Skin of body (tissue), 3 donors: ENCODE measurements around the gene MERTK. TPM values are rescaled to one million over a fixed set of nuclear protein-coding genes. Genes with fewer than 3 reads are reported as not detected.

Experiments used
- DNase-seq: peaks from one replicate; lab custom pipeline; 2025; lab: John Stamatoyannopoulos, UW
- small RNA-seq: library from RNA; depleted of rRNA; stranded (forward); fragments of <200 nt; gene quantifications from one replicate; pipeline ENCODE3, GENCODE V24; 2014; ENCODE audit warnings: low replicate concordance
- total RNA-seq: library from RNA; depleted of rRNA; stranded (reverse); fragments of >200 nt; gene quantifications from one replicate; pipeline ENCODE4 v1.2.3, GENCODE V29; 2014

The MERTK gene
- total RNA-seq, 1 donor from 2014 or later, result 9.5 TPM

DNA sequence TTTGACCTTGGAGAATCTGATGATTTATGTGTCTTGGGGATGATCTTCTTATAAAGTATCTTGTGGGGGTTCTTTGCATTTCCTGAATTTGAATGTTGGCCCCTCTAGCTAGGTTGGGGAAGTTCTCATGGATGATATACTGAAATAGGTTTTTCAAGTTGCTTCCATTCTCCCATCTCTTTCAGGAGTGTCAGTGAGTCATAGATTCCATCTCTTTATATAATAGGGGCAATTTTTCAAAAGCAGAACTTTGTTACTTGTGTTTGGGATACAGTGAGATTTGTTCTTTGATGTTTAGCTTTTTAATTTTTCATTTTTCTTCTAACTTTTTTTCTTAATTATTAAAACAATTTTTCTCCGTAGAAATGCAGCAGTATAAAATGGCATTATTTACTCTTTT, 176.1 kb downstream of the MERTK start:
- DNase-seq, result no peak

DNA sequence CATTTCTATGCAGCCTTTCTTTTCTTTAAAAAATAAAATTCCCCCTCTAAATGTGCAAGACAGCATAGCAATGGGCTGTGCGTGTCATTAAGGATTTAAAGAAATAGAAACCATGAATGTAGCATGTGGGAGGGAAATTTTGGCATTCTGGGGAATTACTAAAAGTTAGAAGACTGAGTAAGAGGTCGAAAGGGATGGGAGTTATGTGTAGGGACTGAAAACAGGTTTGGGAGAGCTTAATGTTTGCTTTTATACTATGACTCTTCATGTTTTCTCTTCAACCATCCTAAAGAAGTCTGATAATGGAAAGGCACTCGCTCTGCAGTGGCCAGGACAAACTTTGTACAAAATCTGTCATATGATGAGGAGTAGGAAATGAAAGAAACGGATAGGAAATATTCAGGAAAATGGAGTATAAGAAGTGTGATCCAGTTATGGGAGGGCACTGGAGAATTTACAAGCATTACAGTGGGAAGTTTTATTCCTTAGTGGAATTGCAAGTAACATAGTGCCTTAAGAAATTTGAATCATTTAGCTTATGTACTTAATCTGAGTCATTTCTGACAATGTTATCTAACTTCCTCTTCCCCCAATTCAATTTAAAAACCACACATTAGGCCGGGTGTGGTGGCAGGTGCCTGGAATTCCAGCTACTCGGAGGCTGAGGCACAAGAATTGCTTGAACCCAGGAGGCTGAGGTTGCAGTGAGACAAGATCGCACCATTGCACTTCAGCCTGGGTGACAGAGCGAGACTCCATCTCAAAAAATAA, 177.3 kb downstream of the MERTK start:
- no peak for DNase-seq

DNA sequence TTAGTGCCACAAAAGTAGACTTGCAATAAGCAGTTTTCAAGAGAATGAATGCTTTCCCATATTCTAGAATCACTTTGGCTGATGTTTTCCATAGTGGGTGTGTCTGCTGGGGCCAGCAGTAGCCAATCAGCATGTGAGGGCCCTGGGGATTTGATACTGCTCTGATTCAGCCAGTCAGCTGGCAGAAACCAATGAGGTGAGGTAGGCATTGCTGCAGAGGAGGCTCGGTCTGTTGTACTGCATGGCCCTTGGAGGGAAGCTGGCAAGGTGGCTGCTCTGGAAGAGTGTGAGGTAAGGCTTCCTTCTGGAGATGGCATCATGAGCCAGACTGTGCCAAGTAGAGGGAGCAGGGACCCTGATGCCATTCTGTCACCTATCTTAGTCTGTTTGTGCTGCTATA, 179.4 kb downstream of the MERTK start:
- DNase-seq, result no peak

Small RNA genes lying within 50 kb of the gene (small RNA-seq; reads per million reads assigned to genes)
- gene RN7SL297P, result not detected

Other genes with a start within 250 kb of the MERTK start
- gene ANAPC1, start 14.4 kb upstream of the MERTK start, total RNA-seq, result 51.1 TPM
- 22.2 TPM for gene TMEM87B, start 156.7 kb downstream of the MERTK start, total RNA-seq
- gene FBLN7, start 239.8 kb downstream of the MERTK start, total RNA-seq, result 4.0 TPM